Trophoblast cell (in vitro differentiated cells and primary cell): Measurements from ENCODE around the gene TNFRSF8.

Experiments
- DNase-seq, 2 donors: peaks; one replicate each; pipeline ENCODE4 v3.0.0-alpha.2; 2016
- H2AFZ ChIP-seq: 2 replicates; pipeline ENCODE4 v1.6.1; 2013; ENCODE audit warnings: low read length, moderate library complexity, mild to moderate bottlenecking; ENCODE audit not compliant: insufficient read depth, poor library complexity
- H2AK5ac ChIP-seq: 2 replicates; pipeline ENCODE4 v1.6.1; 2013; ENCODE audit warnings: mild to moderate bottlenecking, low read length
- H2BK120ac ChIP-seq: 2 replicates; pipeline ENCODE4 v1.6.1; 2013; ENCODE audit warnings: low read length, mild to moderate bottlenecking, moderate library complexity; ENCODE audit not compliant: insufficient read depth, poor library complexity
- H2BK12ac ChIP-seq: 2 replicates; pipeline ENCODE4 v1.6.1; 2013; ENCODE audit warnings: mild to moderate bottlenecking, low read length, moderate library complexity
- H2BK5ac ChIP-seq: 2 replicates; pipeline ENCODE4 v1.6.1; 2013; ENCODE audit warnings: low read length, low read depth, moderate library complexity, mild to moderate bottlenecking; ENCODE audit not compliant: poor library complexity
- H3K14ac ChIP-seq: 2 replicates; pipeline ENCODE4 v1.6.1; 2013; ENCODE audit warnings: mild to moderate bottlenecking, low read length
- H3K18ac ChIP-seq: 2 replicates; pipeline ENCODE4 v1.6.1; 2013; ENCODE audit warnings: mild to moderate bottlenecking, low read length
- H3K23ac ChIP-seq: 2 replicates; pipeline ENCODE4 v1.6.1; 2013; ENCODE audit warnings: low read length
- H3K27ac ChIP-seq: 2 replicates; pipeline ENCODE4 v1.5.1; 2013; ENCODE audit warnings: low read depth, mild to moderate bottlenecking, inconsistent platforms, low read length, moderate library complexity
- H3K27me3 ChIP-seq: 2 replicates; pipeline ENCODE4 v1.6.1; 2013; ENCODE audit warnings: inconsistent platforms, mild to moderate bottlenecking, low read length, moderate library complexity; ENCODE audit not compliant: insufficient read depth
- H3K36me3 ChIP-seq, 2 experiments: 1 replicate in 1 of 2; 2 replicates in 1 of 2; pipeline ENCODE4 v1.6.1; 2013; ENCODE audit warnings: low read length in 2 of 2, mild to moderate bottlenecking in 2 of 2, moderate library complexity in 1 of 2; ENCODE audit not compliant: insufficient read depth in 2 of 2, control insufficient read depth in 1 of 2
- H3K4ac ChIP-seq: 2 replicates; pipeline ENCODE4 v1.6.1; 2013; ENCODE audit warnings: low read depth, mild to moderate bottlenecking, low read length, moderate library complexity
- H3K4me1 ChIP-seq, 2 experiments: 1 replicate in 1 of 2; 2 replicates in 1 of 2; pipeline ENCODE4 v1.6.1; 2013; ENCODE audit warnings: low read length in 2 of 2, mild to moderate bottlenecking in 2 of 2, moderate library complexity in 1 of 2; ENCODE audit not compliant: insufficient read depth in 2 of 2, control insufficient read depth in 1 of 2
- H3K4me2 ChIP-seq: 2 replicates; pipeline ENCODE4 v1.6.1; 2013; ENCODE audit warnings: inconsistent platforms, mild to moderate bottlenecking, low read length, moderate library complexity
- H3K4me3 ChIP-seq: 2 replicates; pipeline ENCODE4 v1.5.1; 2013; ENCODE audit warnings: mild to moderate bottlenecking, low read depth, low read length, inconsistent platforms
- H3K79me1 ChIP-seq: one replicate; pipeline ENCODE4 v1.6.1; 2013; ENCODE audit warnings: low read length
- H3K79me2 ChIP-seq: 2 replicates; pipeline ENCODE4 v1.6.1; 2013; ENCODE audit warnings: low read length, mild to moderate bottlenecking; ENCODE audit not compliant: control insufficient read depth, insufficient read depth, poor library complexity
- H3K9ac ChIP-seq: 2 replicates; pipeline ENCODE4 v1.6.1; 2013; ENCODE audit warnings: mild to moderate bottlenecking, low read length
- H3K9me3 ChIP-seq: 2 replicates; pipeline ENCODE4 v1.6.1; 2013; ENCODE audit warnings: low read depth, mild to moderate bottlenecking, control low read depth, inconsistent platforms, low read length; ENCODE audit not compliant: insufficient read depth
- H4K12ac ChIP-seq: 2 replicates; pipeline ENCODE4 v1.6.1; 2013; ENCODE audit warnings: low read depth, mild to moderate bottlenecking, low read length, moderate library complexity
- H4K8ac ChIP-seq: 2 replicates; pipeline ENCODE4 v1.6.1; 2013; ENCODE audit warnings: low read depth, mild to moderate bottlenecking, low read length, moderate library complexity
- H4K91ac ChIP-seq: one replicate; pipeline ENCODE4 v1.6.1; 2013; ENCODE audit warnings: low read depth, mild to moderate bottlenecking, low read length, moderate library complexity
- WGBS: extraction: QIAGEN DNeasy Blood & Tissue Kit; methylation state at CpG from one replicate; pipeline ENCODE4 v1.1.7; 2013; ENCODE audit warnings: missing lambda C conversion rate; ENCODE audit not compliant: insufficient read length, insufficient coverage; ENCODE audit errors: extremely low coverage; 5-methylcytosine and 5-hydroxymethylcytosine counted together

Gene TNFRSF8

GRCh38 chr1:12173041-12173509, 110.0 kb downstream of the TNFRSF8 start:
- no peak overlapping the region for H3K14ac ChIP-seq
- H2BK12ac ChIP-seq = peak overlapping the region; percentile 52
- peaks cover under 1% of the 10 kb centered on the region for H3K79me1 ChIP-seq
- no peak overlapping the region for H2BK120ac ChIP-seq
- WGBS = no CpG with 5 or more reads among the region's 3 CpGs
- H3K36me3 ChIP-seq = peaks cover 2% of the 10 kb centered on the region in 2 experiments
- no peak for DNase-seq
- no peak overlapping the region for H4K12ac ChIP-seq
- H3K9me3 ChIP-seq = no peaks in the 10 kb centered on the region
- H2AFZ ChIP-seq = no peak overlapping the region
- H2AK5ac ChIP-seq = peak overlapping the region; percentile 39
- no peak overlapping the region for H2BK5ac ChIP-seq
- no peaks in the 10 kb centered on the region for H3K27me3 ChIP-seq
- no peaks in the 10 kb centered on the region for H3K79me2 ChIP-seq
- no peak overlapping the region for H4K8ac ChIP-seq
- H3K9ac ChIP-seq = no peak overlapping the region
- no peak overlapping the region for H3K4me3 ChIP-seq
- H3K4me2 ChIP-seq = no peak overlapping the region
- no peak overlapping the region for H4K91ac ChIP-seq
- no peak overlapping the region for H3K4ac ChIP-seq
- H3K27ac ChIP-seq = no peak overlapping the region
- no peak overlapping the region for H3K23ac ChIP-seq
- no peak overlapping the region for H3K18ac ChIP-seq
- peaks cover 7 to 8% of the 10 kb centered on the region in 2 experiments for H3K4me1 ChIP-seq

- H3K9me3 ChIP-seq = no peaks in the 10 kb centered on the region
- no peak overlapping the region for H4K91ac ChIP-seq
- peak; percentile 10 to 29 for DNase-seq
- H3K4me3 ChIP-seq = no peak overlapping the region
- no peak overlapping the region for H3K9ac ChIP-seq
- H2BK12ac ChIP-seq = peak overlapping the region; percentile 52
- H3K27me3 ChIP-seq = no peaks in the 10 kb centered on the region
- H4K8ac ChIP-seq = peak overlapping the region; percentile 13
- no peak overlapping the region for H2BK5ac ChIP-seq
- no peak overlapping the region for H3K4ac ChIP-seq
- no peaks in the 10 kb centered on the region for H3K79me2 ChIP-seq
- WGBS = no CpG with 5 or more reads among the region's 11 CpGs
- H4K12ac ChIP-seq = no peak overlapping the region
- H3K14ac ChIP-seq = peak overlapping the region; percentile 57
- peaks cover 2% of the 10 kb centered on the region in 2 experiments for H3K36me3 ChIP-seq
- no peak overlapping the region for H3K23ac ChIP-seq
- no peak overlapping the region for H3K4me2 ChIP-seq
- no peak overlapping the region for H3K27ac ChIP-seq
- peaks cover 7 to 10% of the 10 kb centered on the region in 2 experiments for H3K4me1 ChIP-seq
- H3K18ac ChIP-seq = no peak overlapping the region
- no peaks in the 10 kb centered on the region for H3K79me1 ChIP-seq
- H2BK120ac ChIP-seq = no peak overlapping the region
- H2AK5ac ChIP-seq = peak overlapping the region; percentile 39
- H2AFZ ChIP-seq = no peak overlapping the region
Measured at GRCh38 chr1:12173631-12174121, 110.6 kb downstream of the TNFRSF8 start.

- no peak overlapping the region for H3K18ac ChIP-seq
- peaks cover 10 to 16% of the 10 kb centered on the region in 2 experiments for H3K4me1 ChIP-seq
- H3K27me3 ChIP-seq = no peaks in the 10 kb centered on the region
- WGBS = no CpG with 5 or more reads among the region's 17 CpGs
- H2BK5ac ChIP-seq = no peak overlapping the region
- H3K9ac ChIP-seq = no peak overlapping the region
- H3K23ac ChIP-seq = no peak overlapping the region
- no peak overlapping the region for H3K4ac ChIP-seq
- no peak overlapping the region for H2AK5ac ChIP-seq
- no peak overlapping the region for H2AFZ ChIP-seq
- no peaks in the 10 kb centered on the region for H3K9me3 ChIP-seq
- H2BK12ac ChIP-seq = peak overlapping the region; percentile 12
- no peak overlapping the region for H3K27ac ChIP-seq
- peak overlapping the region; percentile 13 for H4K8ac ChIP-seq
- H4K12ac ChIP-seq = no peak overlapping the region
- no peak overlapping the region for H2BK120ac ChIP-seq
- no peaks in the 10 kb centered on the region for H3K79me1 ChIP-seq
- H3K4me3 ChIP-seq = no peak overlapping the region
- no peak for DNase-seq
- H3K36me3 ChIP-seq = peaks cover 2 to 6% of the 10 kb centered on the region in 2 experiments
- no peak overlapping the region for H3K4me2 ChIP-seq
- H3K79me2 ChIP-seq = no peaks in the 10 kb centered on the region
- H4K91ac ChIP-seq = no peak overlapping the region
- H3K14ac ChIP-seq = peak overlapping the region; percentile 22
Measured at GRCh38 chr1:12174924-12175810, 112.1 kb downstream of the TNFRSF8 start.

GRCh38 chr1:12176298-12177118, 113.4 kb downstream of the TNFRSF8 start:
- no CpG with 5 or more reads among the region's 6 CpGs for WGBS
- peaks cover 15 to 23% of the 10 kb centered on the region in 2 experiments for H3K4me1 ChIP-seq

More at GRCh38 chr1:12176298-12177118, 113.4 kb downstream of the TNFRSF8 start:
- H4K12ac ChIP-seq = no peak overlapping the region
- H4K8ac ChIP-seq = no peak overlapping the region
- H3K4me2 ChIP-seq = no peak overlapping the region
- no peak overlapping the region for H2BK12ac ChIP-seq
- H3K36me3 ChIP-seq = peaks cover 2 to 6% of the 10 kb centered on the region in 2 experiments
- no peak for DNase-seq
- H4K91ac ChIP-seq = peak overlapping the region; percentile 33
- H2BK120ac ChIP-seq = no peak overlapping the region
- no peak overlapping the region for H3K27ac ChIP-seq
- H3K79me1 ChIP-seq = peaks cover 7% of the 10 kb centered on the region
- no peaks in the 10 kb centered on the region for H3K27me3 ChIP-seq
- no peaks in the 10 kb centered on the region for H3K79me2 ChIP-seq
- no peak overlapping the region for H2AK5ac ChIP-seq
- H3K23ac ChIP-seq = no peak overlapping the region
- no peak overlapping the region for H3K18ac ChIP-seq
- H2AFZ ChIP-seq = no peak overlapping the region
- no peak overlapping the region for H3K4me3 ChIP-seq
- H3K4ac ChIP-seq = no peak overlapping the region
- H2BK5ac ChIP-seq = no peak overlapping the region
- H3K9me3 ChIP-seq = no peaks in the 10 kb centered on the region
- no peak overlapping the region for H3K14ac ChIP-seq
- H3K9ac ChIP-seq = no peak overlapping the region
